ENCODE data around the gene ATP7A.

ATP7A gene

DNA sequence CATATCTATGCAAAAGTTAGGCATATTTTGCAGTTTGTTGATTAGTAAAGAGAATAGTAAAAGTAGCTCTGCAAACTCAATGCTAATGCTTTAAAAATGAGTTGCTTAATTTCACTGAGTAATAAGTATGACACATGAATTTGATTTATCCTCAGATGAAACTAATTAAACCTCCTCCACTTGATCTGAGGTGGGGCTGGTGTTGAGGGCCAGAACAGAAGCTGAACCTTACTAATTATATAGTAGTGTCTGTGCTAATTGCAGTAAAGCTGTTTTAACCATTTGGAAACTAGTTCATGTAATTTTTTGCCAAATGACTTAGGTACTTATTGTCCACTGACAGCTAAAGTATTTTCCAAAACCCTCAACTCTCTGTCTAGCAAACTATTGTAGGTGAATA, 66.6 kb downstream of the ATP7A start:
- no peak for DNase-seq (ENCODE audit: low read depth)
- no peak overlapping the region for H3K4me3 ChIP-seq (ENCODE audit: low read depth, low read length)
- TF ChIP-seq, protein P1, sequence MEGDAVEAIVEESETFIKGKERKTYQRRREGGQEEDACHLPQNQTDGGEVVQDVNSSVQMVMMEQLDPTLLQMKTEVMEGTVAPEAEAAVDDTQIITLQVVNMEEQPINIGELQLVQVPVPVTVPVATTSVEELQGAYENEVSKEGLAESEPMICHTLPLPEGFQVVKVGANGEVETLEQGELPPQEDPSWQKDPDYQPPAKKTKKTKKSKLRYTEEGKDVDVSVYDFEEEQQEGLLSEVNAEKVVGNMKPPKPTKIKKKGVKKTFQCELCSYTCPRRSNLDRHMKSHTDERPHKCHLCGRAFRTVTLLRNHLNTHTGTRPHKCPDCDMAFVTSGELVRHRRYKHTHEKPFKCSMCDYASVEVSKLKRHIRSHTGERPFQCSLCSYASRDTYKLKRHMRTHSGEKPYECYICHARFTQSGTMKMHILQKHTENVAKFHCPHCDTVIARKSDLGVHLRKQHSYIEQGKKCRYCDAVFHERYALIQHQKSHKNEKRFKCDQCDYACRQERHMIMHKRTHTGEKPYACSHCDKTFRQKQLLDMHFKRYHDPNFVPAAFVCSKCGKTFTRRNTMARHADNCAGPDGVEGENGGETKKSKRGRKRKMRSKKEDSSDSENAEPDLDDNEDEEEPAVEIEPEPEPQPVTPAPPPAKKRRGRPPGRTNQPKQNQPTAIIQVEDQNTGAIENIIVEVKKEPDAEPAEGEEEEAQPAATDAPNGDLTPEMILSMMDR (IDR thresholded peaks at IDR 0.05; ENCODE audit: insufficient read depth, low read depth, low read length, missing control alignments): no peak

DNA sequence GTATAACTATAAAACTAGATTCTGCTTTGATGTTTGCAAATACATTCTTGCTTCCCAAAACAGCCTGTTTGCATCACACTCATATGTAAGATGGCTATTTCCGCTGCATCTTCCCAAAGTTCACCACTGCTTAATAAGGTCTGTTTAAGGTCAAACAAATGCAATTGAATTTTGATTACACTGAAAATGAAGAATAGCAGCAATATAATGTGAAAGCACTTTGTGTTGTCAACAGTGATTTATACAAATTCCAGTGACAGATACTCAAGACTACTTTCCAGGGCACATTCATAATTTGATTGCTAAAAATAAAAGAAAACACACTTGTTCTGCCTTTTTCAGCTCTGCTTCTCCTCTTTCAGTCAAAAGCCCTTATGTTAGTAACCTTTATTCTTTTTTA, 67.0 kb downstream of the ATP7A start:
- TF ChIP-seq, protein P1 (IDR thresholded peaks at IDR 0.05; ENCODE audit: insufficient read depth, low read depth, low read length, missing control alignments): no peak
- H3K4me3 ChIP-seq (ENCODE audit: low read depth, low read length): no peak overlapping the region
- DNase-seq (ENCODE audit: low read depth): no peak

DNA sequence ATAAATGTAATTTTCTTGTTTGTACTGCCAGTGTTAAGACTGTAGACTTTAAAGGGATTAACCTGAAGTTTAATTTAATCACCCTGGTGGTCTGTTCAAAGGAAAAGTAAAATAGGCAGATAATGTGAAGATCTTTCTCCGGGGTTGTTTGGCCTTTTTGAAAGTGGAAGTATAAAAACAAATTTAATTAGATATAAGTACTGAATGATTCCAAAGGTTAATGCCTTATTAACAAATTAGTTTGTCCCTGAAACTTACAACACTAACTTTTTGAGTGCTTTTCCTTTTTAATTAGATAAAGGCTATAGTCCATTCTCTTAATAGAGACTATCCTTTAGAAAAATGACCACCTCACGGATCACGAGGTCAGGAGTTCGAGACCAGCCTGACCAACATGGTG, 69.4 kb downstream of the ATP7A start:
- TF ChIP-seq, protein P1 (IDR thresholded peaks at IDR 0.05; ENCODE audit: insufficient read depth, low read depth, low read length, missing control alignments): no peak
- no peak overlapping the region for H3K4me3 ChIP-seq (ENCODE audit: low read depth, low read length)
- no peak for DNase-seq (ENCODE audit: low read depth)

DNA sequence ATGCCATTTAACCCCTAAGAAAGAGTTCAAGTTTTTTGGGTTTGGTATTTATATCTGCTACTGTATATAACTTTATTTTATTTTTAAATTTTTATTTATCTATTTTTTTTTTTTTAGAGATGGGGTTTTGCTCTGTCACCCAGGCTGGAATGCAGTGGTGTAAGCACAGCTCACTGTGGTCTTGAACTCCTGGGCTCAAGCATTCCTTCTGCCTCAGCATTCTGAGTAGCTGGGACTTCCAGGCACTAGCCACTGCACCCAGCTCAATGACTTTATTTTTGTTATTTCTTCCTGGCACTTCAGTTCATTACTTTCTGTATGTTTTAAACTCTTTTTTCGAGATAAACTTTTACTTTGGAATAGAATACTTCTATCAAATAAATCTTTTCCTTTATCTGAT, 101.4 kb downstream of the ATP7A start:
- TF ChIP-seq, protein P1 (IDR thresholded peaks at IDR 0.05; ENCODE audit: insufficient read depth, low read depth, low read length, missing control alignments): no peak
- no peak overlapping the region for H3K4me3 ChIP-seq (ENCODE audit: low read depth, low read length)
- DNase-seq (ENCODE audit: low read depth): no peak

DNA sequence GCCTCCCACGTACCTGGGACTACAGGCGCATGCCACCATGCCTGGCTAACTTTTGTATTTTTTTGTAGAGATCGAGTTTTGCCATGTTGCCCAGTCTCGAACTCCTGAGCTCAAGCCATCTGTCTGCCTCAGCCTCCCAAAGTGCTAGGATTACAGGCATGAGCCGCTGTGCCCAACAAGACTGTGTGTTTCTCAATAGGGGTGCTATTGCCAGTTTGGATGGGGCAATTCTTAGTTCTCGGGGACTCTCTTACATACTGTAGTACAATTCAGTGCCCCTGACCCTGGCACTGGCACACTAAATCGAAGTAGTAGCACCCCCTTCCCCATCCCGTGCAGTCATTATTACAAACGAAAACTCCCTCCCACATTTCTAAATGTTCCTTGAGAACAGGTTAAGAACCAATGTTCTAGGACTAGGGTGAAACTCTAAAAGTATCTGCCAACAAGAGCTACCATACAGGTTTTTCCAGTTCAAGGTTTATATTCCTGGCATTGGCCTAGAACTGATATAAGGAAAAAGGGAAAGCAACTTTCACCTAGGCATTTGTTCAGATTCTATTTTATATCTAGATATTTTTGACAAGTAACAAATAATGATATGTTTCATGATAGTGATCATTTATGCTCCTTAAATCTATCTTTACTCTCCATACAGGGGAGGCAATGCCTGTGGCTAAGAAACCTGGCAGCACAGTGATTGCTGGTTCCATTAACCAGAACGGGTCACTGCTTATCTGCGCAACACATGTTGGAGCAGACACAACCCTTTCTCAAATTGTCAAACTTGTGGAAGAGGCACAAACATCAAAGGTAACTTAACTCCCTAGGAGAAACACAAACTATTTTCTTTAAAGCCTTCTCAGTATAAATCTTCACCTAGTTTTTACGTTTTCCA, 109.3 kb downstream of the ATP7A start:
- no peak overlapping the region for H3K4me3 ChIP-seq (ENCODE audit: low read depth, low read length)
- DNase-seq (ENCODE audit: low read depth): no peak
- TF ChIP-seq, protein P1 (IDR thresholded peaks at IDR 0.05; ENCODE audit: insufficient read depth, low read depth, low read length, missing control alignments): no peak

DNA sequence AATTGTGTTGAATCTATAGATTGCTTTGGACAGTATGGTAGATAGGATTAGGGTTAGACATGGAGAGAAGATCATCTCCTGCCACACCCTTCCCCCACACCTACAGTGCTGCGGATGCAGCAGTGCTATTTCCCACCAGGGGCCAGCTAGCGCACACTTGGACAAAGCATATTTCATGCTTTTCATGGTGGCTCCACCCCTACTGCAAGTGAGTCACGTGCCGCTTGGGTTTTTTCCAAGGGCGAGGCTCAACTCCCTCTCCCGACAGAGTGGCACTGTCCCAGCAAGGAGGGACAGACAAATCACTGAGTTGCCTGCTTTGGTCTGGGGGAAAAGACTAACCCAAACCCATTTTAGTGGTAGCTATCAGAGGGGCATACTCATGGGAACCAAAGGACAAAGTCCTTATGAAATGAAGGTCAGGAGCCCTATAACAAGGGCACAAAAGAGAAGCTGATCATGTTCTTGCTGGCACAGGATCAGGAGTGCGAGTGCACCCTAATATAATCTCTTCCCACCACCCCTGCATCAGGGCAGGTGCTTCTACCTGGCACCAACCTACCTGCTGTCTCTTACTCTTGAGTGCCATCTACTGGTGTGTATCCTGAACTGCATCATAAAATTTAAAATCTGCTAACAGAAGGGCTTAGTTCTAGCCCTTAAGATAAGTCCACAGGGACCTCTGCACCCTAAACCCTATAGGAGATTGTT, 114.0 kb downstream of the ATP7A start:
- peak; percentile 44 for DNase-seq (ENCODE audit: low read depth)
- TF ChIP-seq, protein P1 (IDR thresholded peaks at IDR 0.05; ENCODE audit: insufficient read depth, low read depth, low read length, missing control alignments): peak; percentile 52
- no peak overlapping the region for H3K4me3 ChIP-seq (ENCODE audit: low read depth, low read length)
